COLO668 (cell line): Measurements from ENCODE around the gene GPC5.

Experiments used
- DNase-seq: peaks from one replicate; lab custom pipeline; 2025; ENCODE audit not compliant: unreplicated experiment; lab: John Stamatoyannopoulos, UW

GPC5 gene

DNA sequence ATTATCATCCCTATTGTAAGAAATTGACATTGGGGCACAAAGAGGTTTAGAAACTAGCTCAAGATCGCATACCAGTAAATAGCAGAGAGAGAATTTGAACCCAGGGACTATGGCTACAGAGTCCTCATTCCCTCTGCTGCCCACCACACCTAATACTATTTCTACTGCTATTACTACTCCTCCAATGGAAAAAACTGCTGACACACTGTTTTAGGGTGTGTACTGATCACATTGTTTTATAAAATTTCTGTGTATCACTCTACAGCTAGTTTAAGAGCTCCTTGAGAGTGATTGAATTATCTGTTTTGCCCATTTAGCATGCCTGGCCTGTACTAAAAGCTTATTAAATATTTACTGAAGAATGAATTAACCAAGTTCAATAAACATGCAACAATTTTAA is 552.4 kb downstream of the GPC5 start:
- no peak for DNase-seq

- no peak for DNase-seq
Observed at GRCh38 chr13:91955546-91956355, 557.3 kb downstream of the GPC5 start.

DNA sequence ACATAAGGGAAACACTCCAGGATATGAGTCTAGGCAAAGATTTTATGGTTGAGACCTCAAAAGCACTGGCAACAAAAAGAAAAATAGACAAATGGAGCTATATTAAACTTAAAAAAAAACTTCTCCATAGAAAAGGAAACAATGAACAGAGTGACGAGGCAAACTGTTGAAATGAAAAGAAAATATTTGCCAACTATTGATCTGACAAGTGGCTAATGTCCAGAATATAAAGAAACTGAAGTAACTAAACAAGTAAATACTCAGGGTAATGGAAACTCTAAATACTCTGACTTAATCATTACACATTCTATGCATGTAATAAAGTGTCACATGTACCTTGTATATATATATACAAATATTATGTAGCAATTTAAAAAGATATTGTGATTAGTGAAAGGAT is 562.5 kb downstream of the GPC5 start:
- no peak for DNase-seq

DNA sequence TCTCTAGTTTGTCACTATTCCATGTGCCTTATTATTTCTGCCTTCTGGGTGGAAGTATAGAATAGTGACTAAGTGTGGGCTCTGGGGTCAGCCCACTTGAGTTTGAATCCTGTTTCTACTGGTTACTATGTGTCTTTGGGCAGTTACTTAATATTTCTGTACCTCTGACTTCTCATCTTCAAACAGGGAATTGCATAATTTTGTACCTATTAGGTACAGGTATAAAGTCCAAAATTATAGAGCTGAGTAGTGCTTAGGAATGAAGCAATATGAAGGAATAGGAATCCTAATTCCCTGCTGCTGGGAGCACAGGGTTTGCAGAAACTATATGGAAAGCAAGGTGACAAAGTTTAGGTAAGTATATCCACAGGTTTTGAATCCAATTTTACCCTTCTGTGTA is 564.5 kb downstream of the GPC5 start:
- DNase-seq: no peak

DNA sequence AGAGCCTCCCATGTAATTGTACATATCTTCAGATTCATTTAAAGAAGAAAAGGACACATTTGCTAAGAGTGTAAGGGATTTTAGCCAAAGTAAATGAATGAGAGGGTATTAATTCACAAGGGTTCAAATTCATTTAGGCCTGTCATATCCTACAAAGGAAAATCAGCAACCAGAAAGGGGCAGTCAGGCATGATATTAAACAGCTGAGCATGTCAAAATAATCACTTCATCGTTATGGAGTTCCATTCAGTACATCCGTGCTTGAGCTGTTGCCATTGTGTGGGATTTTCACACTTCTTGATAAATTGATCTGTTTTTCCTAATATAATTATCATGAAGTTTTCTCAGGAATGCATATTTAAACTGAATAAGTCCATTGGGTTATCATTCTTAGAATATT is 567.1 kb downstream of the GPC5 start:
- DNase-seq: no peak

DNA sequence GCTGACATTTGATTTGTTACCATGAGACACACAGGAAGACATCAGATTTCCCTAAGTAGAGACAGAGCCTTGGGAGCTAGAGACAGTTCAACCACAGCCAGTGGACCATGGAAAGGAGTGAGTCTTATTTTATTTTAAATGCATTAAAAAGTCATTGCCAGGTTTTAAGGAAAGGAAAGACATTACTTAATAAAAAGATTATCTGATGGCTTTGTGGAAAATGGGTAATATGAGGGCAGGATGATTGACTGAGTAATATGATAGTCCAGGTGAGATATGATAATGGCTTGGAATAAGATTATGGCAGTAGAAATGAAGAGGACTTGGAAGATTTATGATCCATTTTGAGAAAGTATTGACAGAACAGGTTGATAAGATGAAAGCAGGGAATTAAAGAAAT is 580.1 kb downstream of the GPC5 start:
- DNase-seq: no peak

- no peak for DNase-seq
Observed at GRCh38 chr13:91986761-91987483, 588.5 kb downstream of the GPC5 start.

DNA sequence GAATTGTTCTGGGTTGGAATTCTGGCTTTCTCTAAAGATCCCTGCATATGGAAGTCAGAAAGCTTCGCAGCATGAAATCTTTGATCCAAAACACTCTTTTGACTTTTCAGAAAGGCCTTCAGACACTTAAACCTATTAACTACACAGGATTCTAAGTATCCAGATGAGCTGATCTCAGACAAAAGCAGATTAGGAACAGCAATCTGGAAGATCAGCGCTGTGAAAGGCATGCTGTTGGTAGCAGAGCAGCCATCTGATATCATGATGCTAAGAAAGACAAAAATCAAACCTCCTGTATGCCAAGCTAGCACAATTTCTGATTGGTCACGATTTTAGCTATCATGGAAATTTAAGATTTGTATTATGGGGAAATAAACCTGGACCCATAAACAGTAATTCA is 589.9 kb downstream of the GPC5 start:
- DNase-seq: no peak

DNA sequence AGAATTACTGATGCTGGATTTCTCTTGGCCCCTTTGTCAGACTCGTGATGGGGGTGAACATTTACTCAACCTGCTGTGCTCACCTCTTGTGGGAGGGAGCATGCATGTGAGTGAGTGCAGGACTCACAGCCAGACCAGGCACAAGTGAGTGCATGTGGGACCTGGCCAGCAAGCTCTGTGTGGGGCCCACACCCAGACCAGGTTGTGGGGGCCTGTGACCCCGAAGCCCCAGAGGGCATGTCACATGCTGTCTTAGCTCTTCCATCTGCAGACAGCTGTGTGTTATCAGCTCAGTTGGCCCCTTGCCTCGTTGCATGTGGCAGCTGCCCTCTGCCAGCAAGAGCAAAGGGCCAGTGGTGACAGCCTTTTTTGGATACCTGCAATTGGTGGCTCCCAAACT is 614.4 kb downstream of the GPC5 start:
- DNase-seq: no peak

- no peak for DNase-seq
Observed at GRCh38 chr13:92017737-92018136, 619.3 kb downstream of the GPC5 start.

DNA sequence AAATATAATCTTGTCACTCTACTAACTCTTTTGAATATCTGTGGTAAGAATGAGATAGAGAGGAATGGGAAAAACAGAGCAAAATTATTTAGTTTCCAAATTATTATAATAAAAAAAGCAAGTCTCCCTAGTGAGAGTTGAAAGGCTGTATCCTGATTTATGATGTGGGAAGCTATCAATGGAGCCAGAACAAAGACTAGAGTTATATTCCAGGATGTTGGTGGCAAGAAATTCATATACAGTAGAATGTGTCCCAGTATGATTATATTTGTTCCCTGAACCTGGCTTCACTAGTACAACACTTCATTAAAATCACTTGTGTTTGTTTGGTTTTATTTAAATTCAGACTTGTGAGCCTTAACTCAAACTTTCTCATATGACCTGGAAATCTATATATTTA is 630.3 kb downstream of the GPC5 start:
- no peak for DNase-seq

DNA sequence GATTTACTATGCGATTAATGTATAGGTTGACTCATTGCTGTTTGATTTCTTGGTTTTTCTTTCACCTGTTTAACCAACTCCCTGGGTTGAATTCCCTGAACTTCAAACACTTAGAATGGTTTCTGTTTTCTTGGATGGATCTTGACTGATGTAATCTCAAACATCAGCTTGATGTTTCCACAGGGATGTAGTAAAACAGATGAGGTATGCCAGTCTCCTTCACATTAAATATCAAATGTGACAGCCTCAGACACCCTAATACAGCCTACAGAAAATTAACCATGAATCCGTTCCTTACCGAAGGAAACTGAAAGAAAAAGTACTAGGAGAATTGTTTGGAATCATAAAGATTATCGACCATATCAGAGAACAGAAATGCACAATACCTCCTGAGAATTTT is 631.2 kb downstream of the GPC5 start:
- no peak for DNase-seq

GRCh38 chr13:92038905-92039304 is 640.5 kb downstream of the GPC5 start:
- DNase-seq: no peak

DNA sequence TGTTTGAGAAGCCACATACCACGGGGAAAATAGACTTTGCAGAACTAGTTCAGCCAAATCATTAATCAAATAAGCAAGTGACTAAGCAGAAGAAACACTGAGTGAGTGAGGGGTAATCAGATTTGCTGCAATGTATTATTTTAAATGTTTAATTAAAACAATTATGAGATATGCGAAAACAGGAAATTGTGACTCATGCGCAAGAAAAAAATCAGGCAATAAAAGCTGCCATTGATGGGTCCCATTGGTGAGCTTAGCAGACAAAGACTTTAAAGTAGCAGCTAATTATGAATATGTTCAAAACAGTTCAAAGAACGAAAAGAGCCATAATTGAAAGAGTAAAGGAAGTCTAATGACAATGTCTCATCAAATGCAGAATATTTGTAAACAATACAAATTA is 644.1 kb downstream of the GPC5 start:
- DNase-seq: no peak

GRCh38 chr13:92044351-92044750 is 645.9 kb downstream of the GPC5 start:
- no peak for DNase-seq

GRCh38 chr13:92054389-92054788 is 656.0 kb downstream of the GPC5 start:
- DNase-seq: no peak

GRCh38 chr13:92074658-92075057 is 676.2 kb downstream of the GPC5 start:
- peak; percentile 23 for DNase-seq

DNA sequence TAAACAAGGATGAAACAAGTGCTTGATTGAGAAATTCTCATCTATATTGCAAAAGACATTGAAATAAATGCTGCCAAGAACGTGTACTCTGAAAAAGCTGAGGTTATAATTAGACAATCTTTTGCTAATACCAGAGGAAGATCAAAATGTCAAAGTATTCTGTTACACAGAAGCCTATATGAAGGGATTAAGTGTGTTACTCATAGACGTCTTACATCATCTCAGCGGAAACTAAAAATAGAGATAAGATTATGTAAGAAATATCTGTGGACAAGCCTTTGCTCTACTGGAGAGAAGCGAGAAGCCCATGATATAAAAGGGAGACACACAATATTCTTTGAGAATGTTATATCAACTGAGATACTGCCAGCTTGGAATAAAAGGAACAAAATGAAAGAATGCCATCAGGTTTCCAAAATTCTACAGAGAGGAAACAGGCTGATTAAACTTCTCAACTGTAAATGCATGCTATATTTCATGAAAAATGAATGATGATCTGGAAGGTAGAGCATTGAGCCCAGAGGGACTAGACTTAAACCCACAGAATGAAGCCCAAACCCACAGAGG is 699.0 kb downstream of the GPC5 start:
- no peak for DNase-seq

DNA sequence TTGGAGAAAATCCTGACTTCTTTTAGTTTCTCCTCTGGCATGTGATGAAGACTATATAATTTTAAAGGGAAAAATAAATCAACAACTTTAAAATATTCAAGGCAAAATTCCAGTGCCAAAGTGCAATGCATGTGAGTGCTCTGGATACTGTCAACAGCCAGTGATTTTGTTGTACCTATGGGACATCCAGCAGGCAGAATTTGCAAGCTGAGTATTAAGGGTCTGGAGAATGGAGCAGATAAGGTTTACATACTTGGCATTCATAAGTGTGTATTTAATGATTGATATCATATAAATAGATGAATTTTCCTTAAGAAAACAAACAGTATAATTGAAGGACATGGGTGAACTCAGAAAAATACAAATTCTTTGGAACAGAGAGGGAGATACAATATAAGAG is 703.4 kb downstream of the GPC5 start:
- no peak for DNase-seq

DNA sequence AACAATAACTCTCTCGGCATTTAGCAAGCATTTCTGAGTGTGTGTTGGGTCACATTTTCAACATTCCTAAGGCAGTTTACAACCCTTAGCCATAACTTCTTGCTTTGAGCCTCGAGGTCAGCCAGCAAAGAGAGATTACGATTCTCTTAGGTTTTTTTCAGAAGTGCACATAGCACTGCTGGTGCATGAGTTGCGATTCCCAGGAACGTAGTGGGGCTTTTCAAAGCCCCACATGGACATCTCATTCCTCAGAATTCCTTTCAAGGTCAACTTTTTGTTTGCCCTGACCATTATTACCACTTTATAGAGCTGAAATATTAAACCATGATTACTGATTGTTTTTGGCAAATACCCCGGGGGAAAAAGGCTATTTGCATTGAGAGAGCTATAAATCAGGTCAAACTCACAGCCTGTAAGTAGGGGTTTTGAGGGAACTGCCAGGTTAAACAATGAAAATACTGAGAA is 705.3 kb downstream of the GPC5 start:
- DNase-seq: no peak

DNA sequence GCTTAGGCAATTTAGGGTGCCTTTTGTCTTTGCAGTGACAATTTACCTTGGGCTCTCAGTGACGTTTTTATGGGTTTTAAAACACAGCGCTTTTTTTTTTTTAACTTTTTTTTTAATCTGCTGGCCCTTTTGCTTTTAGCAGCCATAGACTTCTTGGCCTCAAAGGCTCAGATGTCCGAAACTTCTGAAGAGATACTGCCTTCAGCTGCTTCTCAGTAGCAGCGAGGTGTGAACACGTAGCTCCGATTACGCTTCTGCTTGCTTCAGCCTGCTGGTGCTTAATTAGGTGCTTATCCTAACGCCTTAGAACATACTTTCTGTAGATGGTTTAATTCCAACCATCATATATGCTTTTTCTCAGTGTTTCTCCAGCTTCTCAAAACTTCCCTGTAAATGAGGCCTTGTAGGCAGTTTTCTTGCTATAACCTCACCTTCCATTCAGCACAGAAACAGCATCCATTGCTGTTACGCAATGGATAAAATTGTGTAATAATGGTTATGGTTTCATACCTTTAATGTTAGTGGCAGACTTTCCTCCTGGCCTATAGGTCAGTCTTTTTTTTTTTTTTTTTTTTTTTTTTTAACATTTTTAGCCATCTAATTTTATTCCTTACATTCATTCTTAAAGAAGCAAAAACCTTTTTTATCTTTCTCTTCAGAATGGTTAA is 723.9 kb downstream of the GPC5 start:
- no peak for DNase-seq

GRCh38 chr13:92126399-92126798 is 728.0 kb downstream of the GPC5 start:
- no peak for DNase-seq
